Astrocyte of the spinal cord (primary cell): ENCODE results near the gene ASF1A.

ENCODE experiments used
- DNase-seq: peaks from one replicate; pipeline ENCODE4 v3.0.0; 2011; ENCODE audit warnings: low read depth, low spot score
- H3K4me3 ChIP-seq: 2 replicates; pipeline ENCODE4 v1.5.1; 2011; ENCODE audit warnings: low read depth, mild to moderate bottlenecking, low read length, moderate library complexity
- in situ Hi-C: cut with HindIII; loops from 2 replicates; pipeline ENCODE4 v1.10.0; 2017; ENCODE audit warnings: low sequenced_read_pairs
- TF ChIP-seq, protein P1 (sequence below): IDR thresholded peaks from 2 replicates; pipeline ENCODE4 v1.5.1; 2012; ENCODE audit warnings: low read depth, mild to moderate bottlenecking, low read length, inconsistent platforms

ASF1A gene

GRCh38 chr6:118893807-118894424, at the start of gene ASF1A:
Gene ASF1A, plus strand, starts transcription at chr6:118894152. Its CDS starts 262 bp downstream, at chr6:118894414.
- peak; percentile 99 for DNase-seq
- peak within 1 kb of the TSS; percentile 85 for H3K4me3 ChIP-seq
- TF ChIP-seq, protein P1, sequence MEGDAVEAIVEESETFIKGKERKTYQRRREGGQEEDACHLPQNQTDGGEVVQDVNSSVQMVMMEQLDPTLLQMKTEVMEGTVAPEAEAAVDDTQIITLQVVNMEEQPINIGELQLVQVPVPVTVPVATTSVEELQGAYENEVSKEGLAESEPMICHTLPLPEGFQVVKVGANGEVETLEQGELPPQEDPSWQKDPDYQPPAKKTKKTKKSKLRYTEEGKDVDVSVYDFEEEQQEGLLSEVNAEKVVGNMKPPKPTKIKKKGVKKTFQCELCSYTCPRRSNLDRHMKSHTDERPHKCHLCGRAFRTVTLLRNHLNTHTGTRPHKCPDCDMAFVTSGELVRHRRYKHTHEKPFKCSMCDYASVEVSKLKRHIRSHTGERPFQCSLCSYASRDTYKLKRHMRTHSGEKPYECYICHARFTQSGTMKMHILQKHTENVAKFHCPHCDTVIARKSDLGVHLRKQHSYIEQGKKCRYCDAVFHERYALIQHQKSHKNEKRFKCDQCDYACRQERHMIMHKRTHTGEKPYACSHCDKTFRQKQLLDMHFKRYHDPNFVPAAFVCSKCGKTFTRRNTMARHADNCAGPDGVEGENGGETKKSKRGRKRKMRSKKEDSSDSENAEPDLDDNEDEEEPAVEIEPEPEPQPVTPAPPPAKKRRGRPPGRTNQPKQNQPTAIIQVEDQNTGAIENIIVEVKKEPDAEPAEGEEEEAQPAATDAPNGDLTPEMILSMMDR, result peak; percentile 63
- in situ Hi-C loops, result no loop called here

- in situ Hi-C loops, result no loop called here
- no peak for DNase-seq
- TF ChIP-seq, protein P1, result no peak
- H3K4me3 ChIP-seq, result no peak overlapping the region
Observed at GRCh38 chr6:118844915-118845314, 49.0 kb upstream of the ASF1A start.

DNA sequence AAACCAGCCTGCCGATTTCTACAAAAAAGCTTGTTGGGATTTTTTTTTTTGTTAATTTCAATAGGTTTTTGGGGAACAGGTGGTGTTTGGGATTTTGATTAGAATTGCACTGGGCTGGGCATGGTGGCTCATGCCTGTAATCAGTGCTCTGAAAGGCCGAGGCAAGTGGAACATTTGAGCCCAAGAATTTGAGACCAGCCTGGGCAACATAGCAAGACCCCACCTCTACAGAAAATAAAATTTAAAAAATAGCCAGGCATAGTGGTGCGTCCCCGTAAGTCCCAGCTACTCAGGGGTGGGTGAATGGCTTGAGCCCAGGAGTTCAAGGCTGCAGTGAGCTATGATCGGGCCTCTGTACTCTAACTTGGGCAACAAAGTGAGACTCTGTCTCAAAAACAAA, 40.5 kb upstream of the ASF1A start:
- no peak overlapping the region for H3K4me3 ChIP-seq
- in situ Hi-C loops, result no loop called here
- TF ChIP-seq, protein P1, result no peak
- no peak for DNase-seq

- no peak for DNase-seq
- in situ Hi-C loops, result no loop called here
- TF ChIP-seq, protein P1, result no peak
- H3K4me3 ChIP-seq, result no peak overlapping the region
Observed at GRCh38 chr6:118856301-118856700, 37.7 kb upstream of the ASF1A start.

GRCh38 chr6:118859517-118860064, 34.4 kb upstream of the ASF1A start:
- in situ Hi-C loops, result no loop called here
- no peak for DNase-seq
- no peak overlapping the region for H3K4me3 ChIP-seq
- TF ChIP-seq, protein P1, result no peak

GRCh38 chr6:118860363-118860762, 33.6 kb upstream of the ASF1A start:
- TF ChIP-seq, protein P1, result no peak
- DNase-seq, result no peak
- in situ Hi-C loops, result no loop called here
- no peak overlapping the region for H3K4me3 ChIP-seq

- DNase-seq, result no peak
- TF ChIP-seq, protein P1, result no peak
- H3K4me3 ChIP-seq, result no peak overlapping the region
- in situ Hi-C loops, result no loop called here
Observed at GRCh38 chr6:118860880-118861279, 33.1 kb upstream of the ASF1A start.
